ENCODE results near the gene NTM. TPM values are rescaled to one million over a fixed set of nuclear protein-coding genes. Genes with fewer than 3 reads are reported as not detected.

Gene NTM
- total and polyA plus RNA-seq, 2 donors (not counting 1 experiment from before 2014, with no cell fraction given): 12.3 to 28.6 TPM

DNA sequence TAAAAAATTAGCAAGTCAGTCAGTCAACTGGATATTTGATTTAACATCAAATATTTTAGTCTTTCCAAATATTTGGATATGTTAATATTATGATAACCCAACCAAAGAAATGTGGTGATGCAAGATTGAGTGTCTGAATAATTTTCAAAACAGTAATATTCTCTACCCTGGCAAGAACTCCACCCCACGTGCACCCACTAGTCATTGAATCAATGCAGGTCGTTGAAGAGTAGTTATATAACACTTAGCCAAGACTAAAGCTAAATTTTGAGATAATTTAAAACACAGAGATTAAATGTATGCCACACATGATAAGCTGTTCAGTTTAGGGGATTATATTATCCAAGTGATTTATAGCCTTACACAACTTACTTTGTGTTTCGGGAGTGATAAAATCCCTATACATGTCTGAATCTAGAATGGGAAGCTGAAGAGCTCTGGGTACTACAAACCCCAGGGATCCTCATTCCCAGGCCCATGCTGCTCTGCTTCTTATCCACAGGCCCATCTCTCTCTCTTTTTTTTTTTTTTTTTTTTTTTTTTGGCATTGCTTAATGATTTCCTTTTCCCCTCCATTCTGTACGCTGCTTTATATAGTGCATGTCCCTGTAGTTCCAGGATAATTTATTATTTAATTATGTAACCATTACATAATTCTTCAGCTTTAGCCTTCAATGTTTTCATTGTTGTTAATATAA, 392.9 kb downstream of the NTM start:
- H3K27ac ChIP-seq (ENCODE audit: insufficient read depth, low read length): no peak overlapping the region
- no peak overlapping the region for H3K4me2 ChIP-seq (ENCODE audit: extremely low read depth, insufficient read depth, low read length)
- DNase-seq (ENCODE audit: low read depth in 2 of 2): peak; percentile 42

DNA sequence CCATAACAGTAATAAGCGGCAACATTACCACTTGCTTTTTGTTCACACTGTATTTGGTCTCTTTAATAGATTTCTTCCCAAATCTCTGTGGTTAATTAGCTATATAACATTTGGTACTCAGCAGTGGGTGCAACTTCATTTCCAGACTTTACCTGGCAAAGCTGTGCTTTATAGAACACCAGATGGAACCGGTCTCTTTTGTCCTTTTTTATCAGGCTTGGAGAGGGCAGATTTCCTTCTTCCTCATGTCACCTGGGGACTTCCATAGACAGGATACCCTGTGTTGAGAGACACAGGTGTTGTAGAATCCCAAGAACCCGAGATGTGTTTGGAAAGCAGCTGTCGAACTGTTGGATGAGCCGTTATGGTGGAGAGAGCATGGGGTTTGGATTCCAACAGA, 393.7 kb downstream of the NTM start:
- Histone ChIP-seq H3K4me3 (replicated peaks in 1 of 4; ENCODE audit: control extremely low read depth in 1 of 4, insufficient read depth in 1 of 4, low read depth in 3 of 4, low read length in 4 of 4) (no peak overlapping the region), H3K9ac (ENCODE audit: insufficient read depth, low read length) (no peak overlapping the region), H3K36me3 (ENCODE audit: control insufficient read depth, insufficient read depth, low read length) (no peaks in the 10 kb centered on the region), H3K4me2 (ENCODE audit: extremely low read depth, insufficient read depth, low read length) (no peak overlapping the region), H2AFZ (ENCODE audit: low read length) (no peak overlapping the region), H3K79me2 (ENCODE audit: control insufficient read depth, insufficient read depth, low read length) (no peaks in the 10 kb centered on the region), H3K4me1 (ENCODE audit: control insufficient read depth, extremely low read depth, insufficient read depth, low read length) (peaks cover 9% of the 10 kb centered on the region), H4K20me1 (ENCODE audit: control insufficient read depth, extremely low read depth, insufficient read depth, low read length) (no peaks in the 10 kb centered on the region), H3K9me3 (ENCODE audit: control insufficient read depth, insufficient read depth, low read depth, low read length) (no peaks in the 10 kb centered on the region), H3K27ac (ENCODE audit: insufficient read depth, low read length) (no peak overlapping the region), H3K27me3 (ENCODE audit: control insufficient read depth, insufficient read depth, low read length) (no peaks in the 10 kb centered on the region)
- no peak for DNase-seq (ENCODE audit: low read depth in 2 of 2)
- TF ChIP-seq EZH2 (IDR thresholded peaks at IDR 0.05; ENCODE audit: low read length, missing control alignments): no peak
- TF ChIP-seq, protein P1, sequence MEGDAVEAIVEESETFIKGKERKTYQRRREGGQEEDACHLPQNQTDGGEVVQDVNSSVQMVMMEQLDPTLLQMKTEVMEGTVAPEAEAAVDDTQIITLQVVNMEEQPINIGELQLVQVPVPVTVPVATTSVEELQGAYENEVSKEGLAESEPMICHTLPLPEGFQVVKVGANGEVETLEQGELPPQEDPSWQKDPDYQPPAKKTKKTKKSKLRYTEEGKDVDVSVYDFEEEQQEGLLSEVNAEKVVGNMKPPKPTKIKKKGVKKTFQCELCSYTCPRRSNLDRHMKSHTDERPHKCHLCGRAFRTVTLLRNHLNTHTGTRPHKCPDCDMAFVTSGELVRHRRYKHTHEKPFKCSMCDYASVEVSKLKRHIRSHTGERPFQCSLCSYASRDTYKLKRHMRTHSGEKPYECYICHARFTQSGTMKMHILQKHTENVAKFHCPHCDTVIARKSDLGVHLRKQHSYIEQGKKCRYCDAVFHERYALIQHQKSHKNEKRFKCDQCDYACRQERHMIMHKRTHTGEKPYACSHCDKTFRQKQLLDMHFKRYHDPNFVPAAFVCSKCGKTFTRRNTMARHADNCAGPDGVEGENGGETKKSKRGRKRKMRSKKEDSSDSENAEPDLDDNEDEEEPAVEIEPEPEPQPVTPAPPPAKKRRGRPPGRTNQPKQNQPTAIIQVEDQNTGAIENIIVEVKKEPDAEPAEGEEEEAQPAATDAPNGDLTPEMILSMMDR (conservative IDR thresholded peaks at IDR 0.05 in 1 of 2, IDR thresholded peaks at IDR 0.05 in 1 of 2; ENCODE audit: low read depth in 1 of 2, low read length in 2 of 2): no peak

More for the DNA sequence above, 392.9 kb downstream of the NTM start:
- Histone ChIP-seq H4K20me1 (ENCODE audit: control insufficient read depth, extremely low read depth, insufficient read depth, low read length) (no peaks in the 10 kb centered on the region), H3K36me3 (ENCODE audit: control insufficient read depth, insufficient read depth, low read length) (no peaks in the 10 kb centered on the region), H3K4me1 (ENCODE audit: control insufficient read depth, extremely low read depth, insufficient read depth, low read length) (peaks cover 11% of the 10 kb centered on the region), H3K79me2 (ENCODE audit: control insufficient read depth, insufficient read depth, low read length) (no peaks in the 10 kb centered on the region), H3K9ac (ENCODE audit: insufficient read depth, low read length) (no peak overlapping the region), H3K9me3 (ENCODE audit: control insufficient read depth, insufficient read depth, low read depth, low read length) (no peaks in the 10 kb centered on the region), H3K4me3 (replicated peaks in 1 of 4; ENCODE audit: control extremely low read depth in 1 of 4, insufficient read depth in 1 of 4, low read depth in 3 of 4, low read length in 4 of 4) (no peak overlapping the region), H3K27me3 (ENCODE audit: control insufficient read depth, insufficient read depth, low read length) (no peaks in the 10 kb centered on the region), H2AFZ (ENCODE audit: low read length) (no peak overlapping the region)
- TF ChIP-seq EZH2 (IDR thresholded peaks at IDR 0.05; ENCODE audit: low read length, missing control alignments): no peak
- TF ChIP-seq, protein P1 (conservative IDR thresholded peaks at IDR 0.05 in 1 of 2, IDR thresholded peaks at IDR 0.05 in 1 of 2; ENCODE audit: low read depth in 1 of 2, low read length in 2 of 2): no peak

DNA sequence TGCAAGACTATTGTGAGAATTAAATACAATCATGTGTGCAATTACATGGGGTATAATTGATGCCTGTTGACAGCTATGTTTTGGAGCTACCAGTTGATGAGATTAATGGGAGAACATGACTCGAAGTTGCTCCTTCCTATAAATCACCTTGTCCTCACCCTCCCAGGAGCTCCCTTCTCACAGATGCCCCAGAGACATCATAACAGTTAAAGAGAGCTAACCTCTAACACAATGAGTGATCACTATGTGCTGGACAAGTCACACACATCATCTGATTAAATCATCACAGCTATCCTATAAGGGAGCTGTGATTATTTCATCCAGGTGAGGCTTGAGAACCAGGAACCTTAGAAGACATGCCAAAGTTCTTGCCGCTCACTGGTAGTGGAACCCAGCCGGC, 394.2 kb downstream of the NTM start:
- Histone ChIP-seq H3K4me2 (ENCODE audit: extremely low read depth, insufficient read depth, low read length) (no peak overlapping the region), H3K4me1 (ENCODE audit: control insufficient read depth, extremely low read depth, insufficient read depth, low read length) (peaks cover 8% of the 10 kb centered on the region), H3K27me3 (ENCODE audit: control insufficient read depth, insufficient read depth, low read length) (no peaks in the 10 kb centered on the region), H4K20me1 (ENCODE audit: control insufficient read depth, extremely low read depth, insufficient read depth, low read length) (no peaks in the 10 kb centered on the region), H3K4me3 (replicated peaks in 1 of 4; ENCODE audit: control extremely low read depth in 1 of 4, insufficient read depth in 1 of 4, low read depth in 3 of 4, low read length in 4 of 4) (no peak overlapping the region), H3K36me3 (ENCODE audit: control insufficient read depth, insufficient read depth, low read length) (no peaks in the 10 kb centered on the region), H3K9me3 (ENCODE audit: control insufficient read depth, insufficient read depth, low read depth, low read length) (no peaks in the 10 kb centered on the region), H2AFZ (ENCODE audit: low read length) (no peak overlapping the region), H3K27ac (ENCODE audit: insufficient read depth, low read length) (no peak overlapping the region), H3K9ac (ENCODE audit: insufficient read depth, low read length) (no peak overlapping the region), H3K79me2 (ENCODE audit: control insufficient read depth, insufficient read depth, low read length) (no peaks in the 10 kb centered on the region)
- DNase-seq (ENCODE audit: low read depth in 2 of 2): no peak
- TF ChIP-seq EZH2 (IDR thresholded peaks at IDR 0.05; ENCODE audit: low read length, missing control alignments): no peak
- TF ChIP-seq, protein P1 (conservative IDR thresholded peaks at IDR 0.05 in 1 of 2, IDR thresholded peaks at IDR 0.05 in 1 of 2; ENCODE audit: low read depth in 1 of 2, low read length in 2 of 2): no peak
